ENCODE results near the gene HMGB3.
"Not testable (repeated sequence)": the region's sequence is repeated elsewhere in the genome, so short reads cannot be mapped to it uniquely, and the experiment has no call there.

Gene HMGB3

DNA sequence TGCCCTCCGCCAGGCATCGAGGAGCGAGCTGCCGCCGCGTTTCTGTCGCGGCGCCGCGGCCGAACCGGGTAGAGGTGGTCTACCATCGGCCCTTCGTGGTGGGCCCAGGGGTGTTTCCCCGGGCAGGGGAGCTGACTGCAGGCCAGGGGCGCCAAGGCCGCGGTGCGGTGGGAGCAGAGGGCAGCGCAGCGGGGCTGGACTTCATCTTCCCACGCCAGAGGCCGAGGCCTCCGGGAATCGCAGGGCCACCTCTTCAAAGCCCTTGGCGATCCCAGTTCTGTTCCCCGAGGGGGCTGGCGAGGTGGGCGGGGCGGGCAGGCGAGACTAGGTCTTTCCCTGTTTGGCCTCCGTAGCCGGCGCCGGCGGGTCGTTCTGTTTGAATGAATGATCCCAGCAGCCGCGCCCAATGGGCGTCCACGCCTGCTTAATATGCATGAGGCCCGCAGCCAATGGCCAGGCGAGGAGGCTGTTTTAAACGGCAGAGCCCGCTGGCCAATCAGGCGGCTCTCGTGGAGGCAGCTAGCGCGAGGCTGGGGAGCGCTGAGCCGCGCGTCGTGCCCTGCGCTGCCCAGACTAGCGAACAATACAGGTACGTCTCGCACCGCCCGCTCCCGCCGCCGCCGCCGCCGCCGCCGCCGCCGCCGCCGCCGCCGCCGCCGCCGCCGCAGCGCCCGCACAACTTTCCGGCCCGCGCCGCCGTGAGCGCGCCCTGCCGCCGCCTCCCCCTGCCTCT lies at the start of gene HMGB3:
Gene HMGB3, plus strand, starts transcription at position 548 of the 733 bp plus-strand sequence. CDS start 2,265 bp downstream, outside the sequence.
- peak; percentile 76 for DNase-seq (ENCODE audit: low read depth)

DNA sequence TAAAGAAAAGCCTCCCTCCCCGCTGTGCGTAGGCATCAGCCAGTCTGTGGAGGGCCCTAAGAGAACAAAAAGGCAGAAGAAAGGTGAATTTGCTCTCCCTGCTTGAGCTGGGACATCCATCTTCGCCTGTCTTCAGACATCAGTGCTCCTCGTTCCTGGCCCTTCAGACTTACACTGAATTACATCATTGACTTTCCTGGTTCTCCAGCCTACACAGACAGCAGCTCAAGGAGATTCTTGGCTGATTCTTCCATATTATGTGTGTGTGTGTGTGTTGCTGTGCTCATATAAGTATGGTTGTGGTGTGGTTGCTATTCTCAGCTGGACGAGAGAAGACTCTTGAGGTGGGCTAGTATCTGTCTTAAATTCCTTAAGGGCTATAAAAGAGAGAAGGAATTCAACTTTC lies 49.2 kb upstream of the HMGB3 start:
- DNase-seq (ENCODE audit: low read depth) = no peak

DNA sequence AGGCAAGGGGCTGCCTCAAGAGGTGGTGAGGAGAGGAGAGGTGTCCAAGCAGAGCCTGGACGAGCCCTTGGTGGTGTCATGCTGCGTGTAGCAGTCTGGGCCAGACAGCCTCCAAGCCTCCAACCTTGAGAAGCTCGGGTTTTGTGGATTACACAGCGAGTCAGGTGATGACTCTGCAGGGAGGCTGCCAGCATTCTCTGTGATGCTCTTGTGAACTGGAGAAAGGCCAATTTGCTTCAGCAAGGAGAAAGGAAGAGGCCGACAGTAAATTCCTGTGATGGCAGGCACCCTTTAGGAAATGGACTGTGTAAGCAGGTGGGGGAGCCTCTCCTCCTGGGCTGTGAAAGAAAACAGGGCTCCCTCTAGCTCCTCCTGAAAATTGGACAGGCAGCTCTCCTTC lies 48.7 kb upstream of the HMGB3 start:
- DNase-seq (ENCODE audit: low read depth) = peak; percentile 31

- DNase-seq (ENCODE audit: low read depth) = peak; percentile 17
Measured at GRCh38 chrX:150935467-150935866, 47.7 kb upstream of the HMGB3 start.

DNA sequence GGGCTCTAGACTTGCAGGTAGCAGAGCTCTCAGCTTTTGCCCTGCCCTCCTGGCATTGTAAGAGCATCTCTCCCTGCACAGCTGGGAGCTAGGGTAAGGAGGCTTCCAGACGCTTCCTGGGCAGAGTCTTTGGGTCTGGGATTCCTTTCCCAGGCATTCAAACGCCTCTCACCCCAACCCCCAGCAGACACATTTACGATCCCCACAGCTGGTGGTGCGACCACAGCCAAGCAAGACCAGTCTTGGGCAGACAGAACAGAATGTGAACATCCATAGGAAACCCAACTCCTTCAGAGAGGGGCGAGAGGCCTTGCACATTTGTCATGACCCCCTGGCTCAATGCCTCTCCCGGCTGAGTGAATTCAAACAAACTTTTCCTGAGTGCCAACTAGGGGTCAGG lies 46.6 kb upstream of the HMGB3 start:
- DNase-seq (ENCODE audit: low read depth) = no peak

DNA sequence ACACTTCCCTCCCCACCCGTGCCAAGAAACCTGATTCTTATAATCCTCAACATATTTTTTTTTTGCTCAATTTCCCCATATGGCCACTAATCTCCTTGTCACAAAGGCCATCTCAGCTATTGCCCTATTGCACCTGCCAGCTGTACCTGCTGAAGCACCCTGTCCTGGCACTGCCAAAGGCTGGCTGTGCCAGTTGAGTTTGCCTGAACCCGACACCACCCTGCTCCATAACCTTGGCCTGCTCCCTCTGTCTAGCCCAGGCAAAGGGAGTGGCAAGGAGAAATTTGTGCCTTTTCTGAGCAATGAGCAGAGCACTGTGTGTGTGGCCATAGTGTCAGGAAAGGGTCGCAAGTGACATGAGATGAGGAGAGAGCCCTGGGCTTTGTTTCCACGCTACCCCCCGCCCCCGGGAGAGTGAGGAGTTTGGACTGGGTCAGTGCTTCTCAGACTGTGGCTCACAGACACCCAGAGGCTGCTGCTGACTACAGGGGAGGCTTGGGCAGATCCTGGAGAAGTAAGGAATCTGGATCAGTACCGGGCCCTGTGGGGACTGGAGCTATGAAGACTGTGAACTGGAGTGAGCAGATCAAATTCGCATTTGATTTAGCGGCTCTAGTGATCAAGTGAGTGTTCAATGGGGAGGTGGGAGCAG lies 42.2 kb upstream of the HMGB3 start:
- DNase-seq (ENCODE audit: low read depth) = no peak

- no peak for DNase-seq (ENCODE audit: low read depth)
Measured at GRCh38 chrX:150941580-150941979, 41.6 kb upstream of the HMGB3 start.

GRCh38 chrX:150942942-150943594 lies 40.1 kb upstream of the HMGB3 start:
- no peak for DNase-seq (ENCODE audit: low read depth)

GRCh38 chrX:150944233-150944632 lies 38.9 kb upstream of the HMGB3 start:
- no peak for DNase-seq (ENCODE audit: low read depth)

GRCh38 chrX:150954951-150955350 lies 28.2 kb upstream of the HMGB3 start:
- no peak for DNase-seq (ENCODE audit: low read depth)

DNA sequence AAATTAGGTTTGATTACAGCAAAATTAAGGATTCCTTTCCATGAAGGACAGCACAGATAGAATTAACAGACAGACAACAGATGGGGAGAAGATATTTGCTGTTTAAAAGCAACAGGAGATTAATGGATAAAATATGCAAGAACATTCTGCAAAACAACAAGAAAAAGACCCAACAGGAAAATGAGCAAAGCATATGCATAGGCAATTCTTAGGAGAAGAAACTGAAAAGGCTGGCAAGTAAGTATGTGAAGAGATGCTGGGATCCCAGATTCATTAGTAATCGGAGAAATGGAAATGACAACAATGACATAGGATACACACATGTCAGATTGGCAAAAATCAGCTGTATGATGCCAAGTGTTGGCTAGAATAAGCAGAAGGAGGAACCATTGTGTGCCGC lies 27.5 kb upstream of the HMGB3 start:
- no peak for DNase-seq (ENCODE audit: low read depth)

DNA sequence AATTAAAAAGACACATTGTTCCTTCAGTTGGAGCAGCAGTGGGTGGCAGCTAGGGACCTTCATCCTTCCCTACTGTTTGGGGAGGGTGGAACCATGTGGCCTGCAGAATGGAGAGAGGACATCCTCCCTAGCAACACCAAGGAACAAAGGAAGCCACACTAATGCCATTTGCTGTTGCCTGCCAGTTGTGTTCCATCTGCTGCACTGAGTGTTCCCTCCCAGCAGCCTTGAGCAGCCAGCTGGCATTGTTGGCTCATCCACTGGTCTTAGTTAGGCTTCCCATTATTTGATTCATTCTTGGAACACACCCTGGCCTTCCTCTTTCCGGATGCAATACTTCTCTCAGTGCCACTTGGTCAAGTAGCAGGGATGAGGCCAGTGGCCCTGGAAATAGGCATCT lies 25.0 kb upstream of the HMGB3 start:
- DNase-seq (ENCODE audit: low read depth) = no peak

GRCh38 chrX:150959557-150959956 lies 23.6 kb upstream of the HMGB3 start:
- DNase-seq (ENCODE audit: low read depth) = no peak

DNA sequence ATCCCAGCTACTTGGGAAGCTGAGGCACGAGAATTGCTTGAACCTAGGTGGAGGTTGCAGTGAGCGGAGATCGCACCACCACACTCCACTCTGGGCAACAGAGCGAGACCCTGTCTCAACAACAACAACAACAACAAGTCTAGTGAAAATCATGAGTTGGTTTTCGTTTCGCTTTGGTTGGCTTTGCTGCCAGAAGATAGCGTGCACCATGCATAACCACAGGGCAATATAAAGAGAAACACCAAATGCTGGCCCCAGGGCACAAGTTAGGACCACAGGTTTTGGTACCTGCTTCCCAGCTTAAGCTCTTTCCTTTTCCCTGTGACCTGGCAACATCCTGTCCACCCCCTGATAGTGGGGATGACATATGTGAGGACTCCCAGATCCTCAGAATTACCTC lies 21.5 kb upstream of the HMGB3 start:
- DNase-seq (ENCODE audit: low read depth) = no peak

GRCh38 chrX:150964416-150964815 lies 18.7 kb upstream of the HMGB3 start:
- DNase-seq (ENCODE audit: low read depth) = not testable (repeated sequence)

GRCh38 chrX:150966235-150966634 lies 16.9 kb upstream of the HMGB3 start:
- DNase-seq (ENCODE audit: low read depth) = no peak

- no peak for DNase-seq (ENCODE audit: low read depth)
Measured at GRCh38 chrX:150966742-150967141, 16.4 kb upstream of the HMGB3 start.

DNA sequence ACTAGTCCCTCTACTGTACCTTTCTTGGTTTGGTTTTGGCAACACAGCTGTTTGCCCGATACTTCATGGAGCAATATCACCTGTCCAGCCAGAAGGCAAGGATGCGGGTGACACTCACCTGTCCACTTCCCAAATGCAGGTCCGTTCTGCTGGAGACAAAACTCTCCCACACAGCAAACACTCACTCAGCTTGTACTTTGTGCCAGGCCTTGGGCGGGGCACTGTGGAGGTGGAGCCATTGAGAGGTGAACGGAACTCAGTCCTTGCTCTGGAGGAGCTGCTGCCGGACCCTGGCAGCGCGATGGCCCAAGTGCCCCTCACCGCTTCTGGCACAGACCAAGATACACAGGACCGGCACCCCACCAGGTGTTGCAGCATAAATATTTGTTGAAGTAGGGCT lies 15.3 kb upstream of the HMGB3 start:
- no peak for DNase-seq (ENCODE audit: low read depth)

DNA sequence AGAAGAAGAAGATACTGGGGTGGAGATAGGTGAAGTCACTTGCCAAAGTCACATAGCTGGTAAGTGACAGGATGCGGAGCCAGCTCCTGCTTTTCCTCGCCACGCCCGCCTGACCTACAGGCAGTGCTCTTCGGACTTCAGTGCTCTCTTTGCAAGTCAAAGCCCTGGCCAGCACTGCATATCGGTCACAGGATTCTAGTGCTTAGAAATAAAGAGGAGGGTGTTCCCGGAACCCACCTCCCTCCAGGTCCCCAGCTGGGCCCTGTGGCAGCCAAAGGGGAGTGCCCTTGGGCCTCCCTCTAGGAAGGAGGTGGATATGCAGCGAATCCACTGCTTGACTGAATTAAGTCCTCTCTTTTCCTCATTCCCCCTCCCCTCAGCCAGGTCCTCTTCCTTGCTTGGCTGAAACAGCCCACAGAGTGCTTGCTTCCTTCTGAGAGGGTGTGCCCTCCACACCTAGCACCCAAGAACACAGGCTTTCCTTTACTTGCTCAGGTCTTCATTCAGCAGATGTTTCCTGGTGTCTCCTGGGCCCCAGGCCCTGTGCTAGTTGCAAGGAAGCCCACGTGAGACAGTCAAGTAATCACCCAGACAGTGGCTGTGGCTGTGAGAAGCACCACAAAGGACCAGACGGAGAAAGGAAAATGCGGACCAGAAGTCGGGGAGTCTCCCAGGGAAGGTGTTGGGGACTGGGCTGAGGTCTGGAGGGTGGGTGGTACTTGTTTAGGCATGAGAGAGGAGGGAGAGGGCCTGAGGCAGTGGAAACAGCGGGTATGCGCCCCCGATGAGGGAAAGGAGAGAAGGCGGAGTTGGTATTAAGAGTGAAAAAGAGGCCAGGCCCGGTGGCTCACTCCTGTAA lies 14.0 kb upstream of the HMGB3 start:
- no peak for DNase-seq (ENCODE audit: low read depth)

GRCh38 chrX:150972450-150972849 lies 10.7 kb upstream of the HMGB3 start:
- no peak for DNase-seq (ENCODE audit: low read depth)

GRCh38 chrX:150975655-150976390 lies 7.3 kb upstream of the HMGB3 start:
- DNase-seq (ENCODE audit: low read depth) = no peak

Measured in stromal cell of bone marrow (primary cell).